ENCODE data around the gene PCK1.

PCK1 gene

GRCh38 chr20:57561356-57562279 is 708 bp downstream of the PCK1 start:
- no peak for DNase-seq

DNA sequence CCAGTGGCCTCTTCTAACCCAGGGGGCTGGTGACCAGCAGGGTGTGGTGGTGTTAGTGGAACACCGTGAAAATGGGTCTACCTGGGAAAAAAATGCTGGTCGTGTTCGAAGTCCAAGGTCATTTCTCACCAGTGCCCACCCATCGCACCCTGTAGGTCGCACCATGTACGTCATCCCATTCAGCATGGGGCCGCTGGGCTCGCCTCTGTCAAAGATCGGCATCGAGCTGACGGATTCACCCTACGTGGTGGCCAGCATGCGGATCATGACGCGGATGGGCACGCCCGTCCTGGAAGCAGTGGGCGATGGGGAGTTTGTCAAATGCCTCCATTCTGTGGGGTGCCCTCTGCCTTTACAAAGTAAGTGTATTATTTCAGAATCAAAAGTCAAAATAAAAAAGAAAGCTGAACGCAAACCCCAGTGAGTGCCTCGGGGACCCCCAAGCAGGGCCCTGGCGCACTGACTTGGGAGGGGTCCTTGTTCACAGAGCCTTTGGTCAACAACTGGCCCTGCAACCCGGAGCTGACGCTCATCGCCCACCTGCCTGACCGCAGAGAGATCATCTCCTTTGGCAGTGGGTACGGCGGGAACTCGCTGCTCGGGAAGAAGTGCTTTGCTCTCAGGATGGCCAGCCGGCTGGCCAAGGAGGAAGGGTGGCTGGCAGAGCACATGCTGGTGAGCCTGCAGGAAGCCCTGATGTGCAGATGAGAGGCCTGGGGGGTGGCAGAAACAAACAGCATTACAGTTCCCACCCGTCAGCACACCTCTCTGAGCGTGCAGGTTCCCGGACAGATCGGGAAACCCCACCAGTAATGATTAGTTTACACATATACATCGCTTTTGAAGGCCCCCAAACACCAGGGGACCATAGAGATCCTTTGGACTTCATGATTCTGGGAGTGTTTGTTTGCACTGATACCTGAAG is 1.9 kb downstream of the PCK1 start:
- DNase-seq: no peak

- DNase-seq: no peak
Observed at GRCh38 chr20:57563522-57563921, 2.6 kb downstream of the PCK1 start.

GRCh38 chr20:57564180-57564802 is 3.4 kb downstream of the PCK1 start:
- no peak for DNase-seq

GRCh38 chr20:57564951-57565642 is 4.2 kb downstream of the PCK1 start:
- no peak for DNase-seq

DNA sequence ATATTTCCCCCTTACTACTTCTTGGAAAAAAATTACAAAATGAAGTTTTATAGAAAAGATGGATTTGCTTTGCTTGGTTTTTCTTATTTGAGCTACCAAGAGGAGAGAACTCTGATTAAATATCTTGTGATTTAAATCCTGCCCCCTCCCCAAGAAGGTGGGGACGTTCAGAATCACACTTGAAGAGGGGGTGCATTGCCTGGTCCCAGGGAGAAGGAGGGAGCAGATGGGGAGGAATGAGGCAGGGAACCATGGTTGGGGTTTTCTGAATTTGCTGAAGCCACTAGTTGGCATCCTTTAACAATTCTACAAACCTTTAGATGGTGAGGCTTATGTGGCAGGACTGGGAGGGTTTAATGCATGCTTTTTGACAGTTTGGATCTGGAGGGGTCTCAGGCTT is 5.5 kb downstream of the PCK1 start:
- DNase-seq: no peak

- DNase-seq: no peak
Observed at GRCh38 chr20:57566803-57567459, 6.0 kb downstream of the PCK1 start.

DNA sequence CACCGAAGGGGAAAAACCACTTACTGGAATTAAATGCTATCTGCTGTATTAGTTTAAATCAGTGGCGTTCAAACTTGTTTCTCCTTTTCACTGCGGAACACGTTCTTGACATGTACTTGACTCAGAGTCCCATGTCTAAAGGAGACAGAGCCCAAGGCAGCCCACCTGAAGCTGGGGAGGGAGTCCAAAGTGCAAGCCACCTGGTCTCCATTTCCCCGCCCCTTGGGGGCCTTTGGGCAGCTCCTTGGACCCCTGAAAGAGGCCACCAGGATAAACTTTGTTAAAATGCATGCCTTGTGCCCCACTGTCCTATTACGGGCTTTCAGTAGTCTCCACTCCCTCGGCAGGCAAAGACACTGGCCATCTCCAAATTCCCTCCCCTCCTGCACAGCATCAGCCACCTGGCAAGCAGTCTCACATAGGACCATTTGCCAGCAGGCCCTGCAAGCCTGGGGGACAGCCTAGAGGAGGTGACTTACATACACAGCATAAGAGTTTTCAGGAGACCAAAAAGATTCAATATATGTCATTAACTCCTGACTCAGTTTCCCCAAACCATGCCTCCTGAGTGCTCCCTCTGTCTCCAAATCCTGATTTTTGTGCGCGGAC is 6.7 kb downstream of the PCK1 start:
- no peak for DNase-seq

DNA sequence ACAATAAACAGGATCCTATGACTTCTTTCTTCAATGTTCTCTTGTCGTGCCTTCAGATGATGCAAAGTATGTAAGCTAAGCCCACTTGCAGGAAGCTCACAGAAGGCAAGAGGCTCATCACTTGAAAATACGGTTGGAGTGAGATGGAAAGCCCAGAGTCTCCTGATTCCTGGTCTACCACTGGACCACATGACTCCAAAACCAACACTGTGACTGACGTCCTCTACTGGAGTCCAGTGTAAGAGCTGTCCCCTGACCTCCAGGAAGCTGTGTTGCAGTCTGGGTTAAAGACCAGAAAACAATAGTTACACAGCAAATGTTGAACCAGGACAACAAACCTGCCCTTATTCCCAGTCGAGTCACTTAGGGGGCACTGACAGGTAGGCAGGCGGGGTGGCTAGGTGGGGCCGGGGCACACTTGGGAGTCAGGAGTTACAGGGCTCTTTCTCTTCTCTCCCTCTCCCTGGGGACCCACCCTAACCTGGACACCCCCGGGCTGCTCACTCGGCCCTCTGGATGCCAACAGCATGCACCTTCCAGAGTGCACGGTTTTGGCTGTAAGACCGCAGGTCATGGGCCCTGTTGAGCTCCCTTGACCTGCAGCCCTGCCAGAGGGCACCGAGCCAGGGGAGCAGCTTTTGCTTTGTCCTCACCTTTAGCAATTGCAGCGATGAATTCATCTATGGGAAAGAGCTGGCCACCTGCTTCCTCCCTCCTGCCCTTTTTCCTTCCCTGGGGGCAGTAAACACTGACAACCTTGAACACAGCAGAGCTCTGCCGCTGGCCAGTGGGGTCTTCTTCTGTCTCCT is 7.4 kb downstream of the PCK1 start:
- no peak for DNase-seq

GRCh38 chr20:57568960-57569359 is 8.1 kb downstream of the PCK1 start:
- DNase-seq: no peak

DNA sequence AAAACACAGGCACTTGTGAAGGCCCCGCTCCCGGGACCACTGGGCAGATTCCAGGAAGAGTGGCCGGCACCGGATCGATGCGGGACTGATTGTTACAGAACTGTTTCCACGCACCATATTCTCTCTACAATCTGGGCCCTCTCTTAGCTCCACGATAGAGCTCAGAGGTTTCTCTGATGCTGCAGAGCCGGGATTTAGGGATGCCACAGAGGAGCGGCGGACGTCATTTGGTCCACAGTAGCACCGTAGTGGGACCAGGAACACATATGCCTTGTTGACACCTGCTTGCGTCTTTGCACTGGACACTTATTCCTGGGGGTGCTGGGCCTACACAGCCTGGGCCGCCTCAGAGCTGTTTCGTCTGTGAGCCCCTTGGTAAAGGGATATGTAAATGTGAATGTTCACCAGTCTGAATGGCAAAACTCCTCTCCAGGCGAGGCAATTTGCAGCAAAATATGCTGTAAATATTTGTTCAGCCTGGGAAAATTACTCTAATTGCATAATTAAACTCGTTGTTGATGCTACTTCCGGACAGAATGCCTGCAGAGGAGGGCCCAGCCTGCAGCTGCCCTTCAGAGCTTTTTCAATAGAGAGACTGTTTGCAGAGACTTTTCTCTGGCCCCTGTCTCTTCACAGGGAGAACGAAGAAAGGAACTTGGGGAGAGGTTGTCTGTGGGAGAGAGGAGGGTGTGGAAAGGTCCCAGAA is 9.4 kb downstream of the PCK1 start:
- DNase-seq: no peak

GRCh38 chr20:57570920-57571319 is 10.0 kb downstream of the PCK1 start:
- DNase-seq: no peak

- no peak for DNase-seq
Observed at GRCh38 chr20:57571782-57572416, 11.0 kb downstream of the PCK1 start.

DNA sequence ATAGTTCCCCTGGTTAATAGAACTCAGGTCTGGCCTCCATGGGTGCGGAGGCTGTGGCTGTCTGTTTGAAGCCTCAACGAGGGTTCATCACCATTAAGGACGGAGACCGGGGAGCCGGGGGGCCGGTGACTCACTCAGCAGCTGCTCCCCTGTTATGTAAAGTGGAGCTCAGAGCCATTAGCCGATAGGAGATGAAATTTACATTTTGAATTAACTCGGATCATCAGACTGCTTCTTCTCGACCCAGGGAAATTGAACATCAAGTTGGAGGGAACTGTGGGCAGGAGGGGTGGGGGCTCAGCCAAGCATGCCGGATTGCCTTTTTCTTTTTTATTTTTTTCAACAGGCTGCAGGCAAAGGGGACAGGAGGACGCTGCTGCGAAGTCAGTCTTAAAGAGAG is 12.3 kb downstream of the PCK1 start:
- no peak for DNase-seq

DNA sequence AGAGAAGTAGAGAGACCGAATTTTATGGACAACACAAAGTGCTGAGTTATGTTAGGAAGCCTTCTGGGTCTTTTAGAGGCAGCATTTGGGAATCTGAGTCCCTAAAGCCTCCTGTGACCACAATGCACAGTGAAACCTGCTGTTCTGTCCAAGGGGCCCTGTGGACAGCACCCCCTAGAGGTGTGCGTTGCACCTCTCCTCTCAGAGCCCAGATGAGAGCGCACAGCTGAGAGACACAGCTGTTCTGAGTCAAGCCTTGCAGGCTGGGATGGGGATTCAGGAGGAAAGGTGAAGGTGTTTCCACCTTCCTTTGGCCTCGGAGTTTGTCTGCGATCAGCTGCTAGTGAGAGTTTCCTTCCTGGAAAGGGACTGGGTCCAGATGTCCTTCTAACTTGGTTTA is 13.0 kb downstream of the PCK1 start:
- DNase-seq: no peak

- DNase-seq: no peak
Observed at GRCh38 chr20:57574954-57575353, 14.0 kb downstream of the PCK1 start.

DNA sequence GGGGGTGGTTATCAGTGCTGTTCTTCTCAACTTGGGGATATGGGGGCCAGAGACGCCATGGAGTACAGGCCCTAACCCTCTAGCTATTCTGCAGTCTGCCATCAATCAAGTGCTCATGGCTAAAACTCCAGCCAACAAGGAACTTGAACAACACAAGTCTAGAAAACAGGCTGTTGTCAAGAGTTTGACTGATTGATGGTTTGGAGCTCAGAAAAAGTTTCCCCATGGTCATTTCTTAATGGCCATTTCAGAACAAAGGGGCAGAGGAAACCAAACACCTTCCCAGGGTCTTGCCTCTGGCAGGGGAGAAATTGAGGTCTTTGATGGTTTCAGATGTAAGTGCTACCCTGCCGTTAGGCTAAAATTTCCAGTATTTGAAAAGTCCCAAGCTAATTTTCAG is 15.1 kb downstream of the PCK1 start:
- no peak for DNase-seq

GRCh38 chr20:57576617-57577550 is 16.0 kb downstream of the PCK1 start:
- no peak for DNase-seq
